Spinal cord (tissue), 10 donors: ENCODE data around the gene MACROD2. TPM values are rescaled to one million over a fixed set of nuclear protein-coding genes. Genes with fewer than 3 reads are reported as not detected.

Source experiments
- DNase-seq, 6 donors: peaks; one replicate each; pipeline versions ENCODE4 v3.0.0 to v3.0.0-alpha.2; 2013 to 2015; ENCODE audit warnings: low spot score in 6 of 6, low read depth in 4 of 6
- H3K27ac ChIP-seq: one replicate; pipeline ENCODE4 v1.5.1; 2013; ENCODE audit warnings: low read depth, low read length, control low read depth
- H3K27me3 ChIP-seq: one replicate; pipeline ENCODE4 v1.6.1; 2013; ENCODE audit warnings: low read length; ENCODE audit not compliant: control insufficient read depth, insufficient read depth
- H3K36me3 ChIP-seq: one replicate; pipeline ENCODE4 v1.6.1; 2013; ENCODE audit warnings: low read length; ENCODE audit not compliant: control insufficient read depth, insufficient read depth
- H3K4me1 ChIP-seq: one replicate; pipeline ENCODE4 v1.6.1; 2013; ENCODE audit warnings: low read length; ENCODE audit not compliant: control insufficient read depth, insufficient read depth
- H3K4me3 ChIP-seq: one replicate; pipeline ENCODE4 v1.5.1; 2013; ENCODE audit warnings: low read depth, low read length, control low read depth
- H3K9me3 ChIP-seq: one replicate; pipeline ENCODE4 v1.6.1; 2013; ENCODE audit warnings: low read length; ENCODE audit not compliant: control insufficient read depth, insufficient read depth
- WGBS: methylation state at CpG from one replicate; pipeline ENCODE4 v1.1.5; 2013; ENCODE audit warnings: missing lambda C conversion rate; ENCODE audit not compliant: insufficient coverage; 5-methylcytosine and 5-hydroxymethylcytosine counted together
- polyA plus RNA-seq, 2 donors: library from polyadenylated mRNA; unstranded; fragments of 120-200 nt; gene quantifications; one replicate each; pipeline ENCODE4 v1.2.1, GENCODE V29; 2013; ENCODE audit not compliant: insufficient read length in 2 of 2
- total RNA-seq, 2 donors: library from RNA; depleted of rRNA in 1 of 2; stranded (reverse); fragments of 120-200 nt in 1 of 2; fragments of >200 nt in 1 of 2; gene quantifications; one replicate each; pipeline versions ENCODE4 v1.2.3 to v1.2.4, GENCODE V29; 2013 to 2014
- donor health status: healthy.

MACROD2 gene
- total and polyA plus RNA-seq, 4 donors = 16.2 to 34.0 (median 23.6) TPM

DNA sequence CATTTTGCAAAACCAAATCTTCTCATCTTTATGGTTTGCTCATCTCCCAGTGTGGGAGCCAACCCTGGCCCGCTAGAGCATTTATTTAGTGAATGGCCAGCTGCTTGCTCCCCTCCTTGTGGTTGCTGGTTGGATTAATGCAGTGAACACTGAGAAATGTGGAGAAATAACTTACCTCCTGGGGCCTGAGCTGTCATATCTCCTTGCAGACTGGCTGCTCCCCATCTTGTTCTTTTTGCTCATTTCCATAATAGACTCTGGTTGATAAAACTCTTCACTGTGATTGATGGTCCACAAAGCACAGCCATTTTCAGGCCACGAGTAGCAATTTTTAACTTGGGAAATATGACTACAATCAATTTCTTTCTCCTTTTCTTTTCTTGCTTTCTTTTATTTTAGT lies 1420.6 kb downstream of the MACROD2 start:
- peak in 1 of 6 donors; percentile 47 for DNase-seq
- peaks cover 2% of the 10 kb centered on the region for H3K4me1 ChIP-seq
- WGBS = no CpG with 5 or more reads among the region's 2 CpGs
- no peak overlapping the region for H3K27ac ChIP-seq
- H3K9me3 ChIP-seq = no peaks in the 10 kb centered on the region
- H3K27me3 ChIP-seq = no peaks in the 10 kb centered on the region
- no peak overlapping the region for H3K4me3 ChIP-seq
- H3K36me3 ChIP-seq = no peaks in the 10 kb centered on the region

- Histone ChIP-seq H3K4me3 (no peak overlapping the region), H3K27ac (no peak overlapping the region), H3K4me1 (no peaks in the 10 kb centered on the region), H3K36me3 (no peaks in the 10 kb centered on the region), H3K27me3 (no peaks in the 10 kb centered on the region), H3K9me3 (no peaks in the 10 kb centered on the region)
- no peak for DNase-seq
- WGBS = 83% methylated on average over 1 of the region's 2 CpGs
Measured at GRCh38 chr20:15419856-15420255, 1424.5 kb downstream of the MACROD2 start.

DNA sequence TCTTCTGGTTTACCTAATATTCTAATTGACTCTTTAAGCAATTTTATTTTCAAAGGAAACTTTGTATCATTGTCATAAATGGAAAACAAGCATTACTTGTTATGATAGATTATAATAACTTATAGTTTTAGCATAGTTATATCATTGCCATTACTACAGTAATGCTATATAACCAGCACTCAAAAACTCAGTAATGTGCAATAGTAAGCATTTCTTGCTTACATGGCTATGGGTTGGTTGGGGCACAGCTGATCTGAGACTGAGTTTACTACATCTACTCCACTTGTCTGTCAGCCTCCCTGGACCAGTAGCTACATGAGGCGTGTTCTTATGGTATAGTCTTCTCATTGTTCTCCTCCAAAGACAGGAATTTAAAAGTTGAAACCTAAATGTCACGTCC lies 1427.7 kb downstream of the MACROD2 start:
- WGBS = 92% methylated on average over 2 of the region's 2 CpGs
- H3K9me3 ChIP-seq = no peaks in the 10 kb centered on the region
- no peak overlapping the region for H3K4me3 ChIP-seq
- no peaks in the 10 kb centered on the region for H3K27me3 ChIP-seq
- no peaks in the 10 kb centered on the region for H3K36me3 ChIP-seq
- no peak overlapping the region for H3K27ac ChIP-seq
- DNase-seq = no peak
- H3K4me1 ChIP-seq = no peaks in the 10 kb centered on the region

DNA sequence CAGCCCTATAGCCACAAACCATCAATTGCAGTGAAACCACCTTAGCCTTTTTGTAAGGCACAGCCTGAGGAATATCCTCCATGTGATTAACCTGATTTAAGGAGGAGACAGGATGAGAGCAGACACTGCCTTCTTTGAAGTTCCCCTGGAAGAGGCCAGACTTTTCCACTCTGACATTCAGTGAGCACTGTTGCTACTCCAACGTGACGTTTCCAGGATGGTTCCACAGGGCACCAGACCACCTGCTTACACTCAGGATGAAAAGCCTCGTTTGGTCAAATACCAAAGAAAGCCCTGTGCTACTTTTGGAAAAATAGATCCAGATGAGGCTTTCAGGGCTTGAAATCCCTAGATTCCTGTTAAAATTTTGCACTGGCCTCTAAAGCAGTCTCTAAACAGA lies 1444.2 kb downstream of the MACROD2 start:
- WGBS = 32% methylated on average over 3 of the region's 3 CpGs
- no peak for DNase-seq
- Histone ChIP-seq H3K27ac (no peak overlapping the region), H3K4me3 (no peak overlapping the region), H3K9me3 (no peaks in the 10 kb centered on the region), H3K27me3 (no peaks in the 10 kb centered on the region), H3K4me1 (no peaks in the 10 kb centered on the region), H3K36me3 (no peaks in the 10 kb centered on the region)

- no peaks in the 10 kb centered on the region for H3K27me3 ChIP-seq
- no peak overlapping the region for H3K4me3 ChIP-seq
- WGBS = 68% methylated on average over 4 of the region's 7 CpGs
- DNase-seq = peak in 1 of 6 donors; percentile 53
- H3K4me1 ChIP-seq = no peaks in the 10 kb centered on the region
- H3K27ac ChIP-seq = no peak overlapping the region
- H3K36me3 ChIP-seq = no peaks in the 10 kb centered on the region
- H3K9me3 ChIP-seq = no peaks in the 10 kb centered on the region
Measured at GRCh38 chr20:15440049-15440820, 1444.9 kb downstream of the MACROD2 start.

GRCh38 chr20:15445056-15445840 lies 1449.9 kb downstream of the MACROD2 start:
- H3K9me3 ChIP-seq = no peaks in the 10 kb centered on the region
- no peak for DNase-seq
- no peaks in the 10 kb centered on the region for H3K27me3 ChIP-seq
- no peak overlapping the region for H3K27ac ChIP-seq
- WGBS = no CpG with 5 or more reads among the region's 5 CpGs
- no peaks in the 10 kb centered on the region for H3K36me3 ChIP-seq
- no peak overlapping the region for H3K4me3 ChIP-seq
- no peaks in the 10 kb centered on the region for H3K4me1 ChIP-seq

DNA sequence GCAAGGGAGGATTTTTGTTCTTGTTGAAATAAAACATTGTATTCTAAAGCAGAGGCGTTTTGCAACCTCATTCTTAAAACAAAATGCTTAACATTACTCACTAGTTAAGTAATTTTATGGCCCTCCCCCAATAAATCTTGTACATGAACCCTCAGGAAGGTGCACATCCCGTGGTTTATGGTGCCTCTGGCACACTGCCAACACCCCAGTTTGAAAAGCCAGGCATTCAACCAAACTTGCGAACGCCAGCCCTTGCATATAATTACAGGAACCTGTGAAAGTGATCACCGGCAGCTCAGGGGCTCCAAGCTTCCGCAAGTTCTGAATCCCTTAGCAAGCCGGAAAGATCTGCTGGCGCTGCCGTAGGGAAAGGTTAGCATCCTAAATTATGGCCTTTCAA lies 1451.1 kb downstream of the MACROD2 start:
- H3K4me1 ChIP-seq = no peaks in the 10 kb centered on the region
- no peak overlapping the region for H3K4me3 ChIP-seq
- no peak overlapping the region for H3K27ac ChIP-seq
- no peaks in the 10 kb centered on the region for H3K9me3 ChIP-seq
- H3K36me3 ChIP-seq = no peaks in the 10 kb centered on the region
- WGBS = 38% methylated on average over 3 of the region's 9 CpGs
- H3K27me3 ChIP-seq = no peaks in the 10 kb centered on the region
- peak in 1 of 6 donors; percentile 37 for DNase-seq

- WGBS = 100% methylated on average over 1 of the region's 2 CpGs
- H3K9me3 ChIP-seq = no peaks in the 10 kb centered on the region
- H3K27ac ChIP-seq = no peak overlapping the region
- no peaks in the 10 kb centered on the region for H3K4me1 ChIP-seq
- no peaks in the 10 kb centered on the region for H3K27me3 ChIP-seq
- no peak overlapping the region for H3K4me3 ChIP-seq
- DNase-seq = no peak
- H3K36me3 ChIP-seq = no peaks in the 10 kb centered on the region
Measured at GRCh38 chr20:15447549-15447948, 1452.2 kb downstream of the MACROD2 start.

DNA sequence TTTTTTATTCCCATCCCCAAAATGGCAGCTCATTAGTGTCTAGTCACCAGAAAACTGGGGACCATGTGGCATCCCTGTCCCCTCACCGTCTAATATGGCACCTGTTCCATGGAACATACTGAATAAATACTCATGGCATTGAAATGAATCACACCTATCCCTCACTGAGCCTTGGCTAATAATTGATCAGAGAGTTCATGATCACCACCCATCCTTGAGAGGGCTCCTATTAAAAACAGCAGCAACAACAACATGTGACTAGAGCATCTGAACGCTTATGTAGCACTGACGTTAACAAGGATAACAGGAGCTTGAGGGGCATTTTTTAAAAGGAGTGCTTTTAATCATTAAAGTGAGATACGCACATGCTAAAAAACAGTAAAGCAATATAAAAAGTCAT lies 1453.7 kb downstream of the MACROD2 start:
- Histone ChIP-seq H3K4me3 (no peak overlapping the region), H3K9me3 (no peaks in the 10 kb centered on the region), H3K36me3 (no peaks in the 10 kb centered on the region), H3K4me1 (no peaks in the 10 kb centered on the region), H3K27ac (no peak overlapping the region), H3K27me3 (no peaks in the 10 kb centered on the region)
- no peak for DNase-seq
- 100% methylated on average over 1 of the region's 4 CpGs for WGBS

- Histone ChIP-seq H3K4me1 (no peaks in the 10 kb centered on the region), H3K27me3 (no peaks in the 10 kb centered on the region), H3K9me3 (no peaks in the 10 kb centered on the region), H3K27ac (no peak overlapping the region), H3K36me3 (no peaks in the 10 kb centered on the region), H3K4me3 (no peak overlapping the region)
- peak in 1 of 6 donors; percentile 35 for DNase-seq
- 51% methylated on average over 2 of the region's 2 CpGs for WGBS
Measured at GRCh38 chr20:15451241-15451640, 1455.9 kb downstream of the MACROD2 start.
